Gastroesophageal sphincter (tissue), 3 donors: ENCODE data around the gene CENPM.

Experiments
- CTCF ChIP-seq, 4 experiments: fragments of 200-600 bp in 2 of 4; fragments of 450-650 bp in 2 of 4; sonication (generic) in 1 of 4; IDR thresholded peaks; one replicate each; pipeline ENCODE4 v1.5.1; 2017 to 2019; ENCODE audit warnings: antibody characterized with exemption in 4 of 4, mild to moderate bottlenecking in 2 of 4, moderate library complexity in 2 of 4
- EP300 ChIP-seq: sonication (generic); formaldehyde crosslinking; IDR thresholded peaks from one replicate; pipeline ENCODE4 v1.6.1; 2017; ENCODE audit warnings: antibody characterized with exemption, mild to moderate bottlenecking

- TF ChIP-seq CTCF (IDR thresholded peaks at IDR 0.05), result no peak
- no peak for TF ChIP-seq EP300
These were observed 14.6 kb downstream of the CENPM start for GRCh38 chr22:41932353-41932752.
